Amniotic epithelial cell (primary cell): ENCODE data around the gene SLC30A3.

Experiments
- DNase-seq: peaks from one replicate; pipeline ENCODE4 v3.0.0-alpha.2; 2010; ENCODE audit warnings: low read depth

The SLC30A3 gene

DNA sequence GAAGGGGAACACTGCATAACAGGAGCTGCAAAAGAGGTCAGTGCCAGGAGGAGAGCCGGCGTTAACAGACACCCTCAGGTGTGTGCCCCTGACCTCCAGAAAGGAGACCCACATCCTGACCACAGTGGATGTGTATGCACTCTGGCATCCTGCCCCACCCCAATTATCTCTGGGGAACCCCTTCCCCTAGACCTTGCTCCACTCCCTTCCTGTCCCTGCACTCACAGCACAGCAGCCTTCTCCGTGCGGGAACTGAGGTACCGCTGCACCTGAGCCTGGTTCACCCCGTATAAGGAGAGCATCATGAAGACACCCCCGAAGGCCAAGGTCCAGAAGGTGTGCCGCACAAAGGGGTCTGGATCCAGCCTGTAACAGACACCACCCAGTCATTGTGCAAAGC, 58.3 kb downstream of the SLC30A3 start:
- no peak for DNase-seq

DNA sequence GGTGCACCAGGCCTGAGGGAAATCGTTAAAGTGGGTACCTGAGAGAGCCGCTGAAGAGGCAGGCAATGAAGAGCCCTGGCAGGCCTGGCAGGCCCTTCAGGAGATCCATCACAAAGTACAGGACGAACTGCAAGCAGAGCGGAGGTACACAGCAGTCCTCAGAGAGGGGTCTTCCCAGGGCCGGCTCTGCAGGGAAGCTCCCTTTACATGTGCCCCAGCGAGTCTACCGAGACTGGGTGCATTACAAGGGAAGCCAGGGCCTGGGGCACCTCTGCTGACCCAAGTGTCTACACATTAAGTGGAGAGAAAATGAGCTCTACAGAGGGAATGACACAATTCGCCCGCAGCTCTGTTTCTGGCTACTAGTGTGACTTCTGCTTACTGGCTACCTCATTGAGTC, 59.1 kb downstream of the SLC30A3 start:
- DNase-seq = no peak
